ENCODE results near the gene SCN5A. TPM values are rescaled to one million over a fixed set of nuclear protein-coding genes. Genes with fewer than 3 reads are reported as not detected.

SCN5A gene
- total and polyA plus RNA-seq, 2 of the 8 experiments (the other 6 are each of a cell fraction or from before 2014, with no cell fraction given): 4.8 to 11.4 TPM

DNA sequence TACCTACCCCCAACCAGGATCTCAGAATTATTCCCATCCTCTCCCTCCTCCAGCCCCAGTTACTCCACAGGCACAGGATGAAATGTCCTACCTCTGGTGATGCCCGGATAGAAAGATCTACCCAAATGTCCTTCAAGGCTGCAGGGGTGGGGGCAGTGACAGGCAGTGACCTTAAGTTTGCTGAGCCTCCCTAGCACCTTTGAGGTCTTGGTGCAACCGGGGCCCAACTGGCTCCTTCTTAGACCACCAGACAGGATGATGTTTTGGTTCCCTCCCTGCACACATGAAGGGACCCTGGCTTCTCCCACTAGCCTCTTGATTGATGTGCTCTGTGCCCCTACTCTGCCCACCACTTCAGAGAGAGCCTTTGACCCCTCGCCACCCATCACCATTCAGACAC lies 117.0 kb downstream of the SCN5A start (continued):
- no peak for TF ChIP-seq NRF1 (IDR thresholded peaks at IDR 0.05; ENCODE audit: low read depth, low read length)
- TF ChIP-seq, protein P1, sequence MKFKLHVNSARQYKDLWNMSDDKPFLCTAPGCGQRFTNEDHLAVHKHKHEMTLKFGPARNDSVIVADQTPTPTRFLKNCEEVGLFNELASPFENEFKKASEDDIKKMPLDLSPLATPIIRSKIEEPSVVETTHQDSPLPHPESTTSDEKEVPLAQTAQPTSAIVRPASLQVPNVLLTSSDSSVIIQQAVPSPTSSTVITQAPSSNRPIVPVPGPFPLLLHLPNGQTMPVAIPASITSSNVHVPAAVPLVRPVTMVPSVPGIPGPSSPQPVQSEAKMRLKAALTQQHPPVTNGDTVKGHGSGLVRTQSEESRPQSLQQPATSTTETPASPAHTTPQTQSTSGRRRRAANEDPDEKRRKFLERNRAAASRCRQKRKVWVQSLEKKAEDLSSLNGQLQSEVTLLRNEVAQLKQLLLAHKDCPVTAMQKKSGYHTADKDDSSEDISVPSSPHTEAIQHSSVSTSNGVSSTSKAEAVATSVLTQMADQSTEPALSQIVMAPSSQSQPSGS (IDR thresholded peaks at IDR 0.05; ENCODE audit: low read length): no peak
- no peak for TF ChIP-seq JUND (IDR thresholded peaks at IDR 0.05; ENCODE audit: low read length)
- TF ChIP-seq CHD7 (IDR thresholded peaks at IDR 0.05; ENCODE audit: insufficient replicate concordance, low read length): no peak
- no peak for TF ChIP-seq JUN (IDR thresholded peaks at IDR 0.05; ENCODE audit: low read depth, low read length)
- TF ChIP-seq SP1 (IDR thresholded peaks at IDR 0.05; ENCODE audit: low read depth, low read length): no peak
